ENCODE results near the gene CASZ1.

CASZ1 gene

DNA sequence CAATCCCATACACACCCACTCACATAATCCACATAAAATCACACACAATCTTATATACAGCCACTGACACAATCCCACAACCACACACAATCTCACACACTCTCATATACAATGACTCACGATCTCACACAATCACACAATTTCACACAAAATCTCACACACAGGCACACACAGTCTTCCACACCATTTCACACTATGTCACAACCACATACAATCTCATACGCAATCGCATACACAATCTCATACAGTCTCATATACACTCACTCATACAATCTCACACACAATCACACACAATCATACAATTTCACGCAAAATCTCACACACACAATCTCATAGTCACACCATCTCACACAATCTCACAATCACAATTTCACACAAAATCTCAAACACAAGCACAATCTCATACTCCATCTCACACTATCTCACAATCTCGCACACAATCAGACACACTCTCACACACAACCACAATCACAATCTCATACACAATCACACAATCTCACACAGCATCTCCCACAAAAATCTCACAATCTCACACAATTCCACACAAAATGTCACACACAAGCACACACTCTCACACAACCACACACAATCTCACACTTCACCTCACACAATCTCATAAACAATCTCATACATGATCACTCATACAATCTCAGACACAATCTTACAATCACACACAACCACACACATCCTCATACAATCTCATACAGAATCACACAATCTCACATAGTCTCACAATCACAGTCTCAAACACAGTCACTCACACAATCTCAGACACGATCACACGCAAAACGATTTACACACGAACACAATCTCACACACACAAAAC is 18.5 kb downstream of the CASZ1 start:
- Histone ChIP-seq H3K9ac (ENCODE audit: low read depth, low read length) (no peak overlapping the region), H3K9me3 (ENCODE audit: control insufficient read depth, insufficient read depth, low read length) (no peaks in the 10 kb centered on the region), H3K36me3 (ENCODE audit: control insufficient read depth, insufficient read depth, low read length) (no peaks in the 10 kb centered on the region), H3K27me3 (ENCODE audit: control insufficient read depth, insufficient read depth, low read length) (no peaks in the 10 kb centered on the region), H3K4me3 (ENCODE audit: low read depth, low read length) (no peak overlapping the region), H3K4me1 (ENCODE audit: control insufficient read depth, insufficient read depth, low read length) (no peaks in the 10 kb centered on the region)

DNA sequence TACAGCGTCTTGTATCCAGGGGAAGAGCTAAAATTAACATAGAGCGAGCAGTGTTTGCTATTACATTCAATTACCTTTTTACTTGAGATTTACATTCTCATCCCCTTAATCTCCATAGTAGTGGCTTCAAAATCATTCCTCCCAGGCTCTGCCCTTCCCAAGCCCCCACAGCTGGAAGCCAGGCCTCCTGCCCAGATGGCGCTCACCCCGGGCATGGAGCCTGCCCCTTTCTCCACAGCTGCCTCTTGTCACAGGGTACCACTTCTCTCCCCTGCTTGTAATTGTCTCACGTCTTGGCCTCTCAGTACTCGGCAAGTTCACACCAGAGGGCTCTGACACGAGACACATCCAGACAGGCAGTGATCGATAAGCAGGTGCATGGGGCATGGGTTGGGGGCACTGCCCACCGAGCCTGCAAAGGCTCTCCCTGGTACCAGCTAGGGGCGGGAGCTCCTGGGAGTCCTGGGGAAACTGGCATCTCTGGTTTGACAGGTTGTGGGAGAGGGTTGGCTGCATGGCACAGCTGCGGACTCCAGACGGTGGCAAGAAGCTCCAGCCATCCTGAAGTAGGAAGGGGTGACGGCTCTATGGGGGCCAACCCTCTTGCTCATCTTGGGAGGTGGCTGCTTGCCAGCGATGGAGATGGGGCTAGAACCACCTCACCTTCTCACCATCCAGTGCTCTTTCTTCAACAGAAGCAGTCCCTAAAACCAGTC is 20.1 kb downstream of the CASZ1 start:
- no peaks in the 10 kb centered on the region for H3K36me3 ChIP-seq (ENCODE audit: control insufficient read depth, insufficient read depth, low read length)
- no peak overlapping the region for H3K4me3 ChIP-seq (ENCODE audit: low read depth, low read length)
- no peaks in the 10 kb centered on the region for H3K27me3 ChIP-seq (ENCODE audit: control insufficient read depth, insufficient read depth, low read length)
- H3K4me1 ChIP-seq (ENCODE audit: control insufficient read depth, insufficient read depth, low read length): no peaks in the 10 kb centered on the region
- no peaks in the 10 kb centered on the region for H3K9me3 ChIP-seq (ENCODE audit: control insufficient read depth, insufficient read depth, low read length)
- no peak overlapping the region for H3K9ac ChIP-seq (ENCODE audit: low read depth, low read length)

DNA sequence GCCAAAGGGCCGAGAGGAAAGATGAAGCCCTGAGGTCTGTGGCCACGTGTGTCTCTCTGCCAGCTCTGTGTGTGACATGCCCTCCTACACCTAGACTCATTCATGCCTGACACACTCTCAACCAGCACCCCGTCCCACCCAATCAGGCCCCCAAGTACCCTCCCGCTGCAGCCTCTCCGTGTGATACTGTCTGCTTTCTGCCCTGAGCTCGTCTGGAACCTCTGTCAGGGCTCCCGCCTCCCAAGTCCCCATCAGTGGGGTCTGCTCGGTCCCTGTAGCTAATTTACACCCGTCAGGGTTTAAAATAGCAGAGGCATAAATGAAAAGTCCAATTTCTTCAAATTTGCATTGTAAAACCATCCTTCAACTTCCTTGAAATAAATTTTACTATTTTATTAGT is 20.7 kb downstream of the CASZ1 start:
- Histone ChIP-seq H3K27me3 (ENCODE audit: control insufficient read depth, insufficient read depth, low read length) (no peaks in the 10 kb centered on the region), H3K36me3 (ENCODE audit: control insufficient read depth, insufficient read depth, low read length) (no peaks in the 10 kb centered on the region), H3K4me1 (ENCODE audit: control insufficient read depth, insufficient read depth, low read length) (no peaks in the 10 kb centered on the region), H3K9me3 (ENCODE audit: control insufficient read depth, insufficient read depth, low read length) (no peaks in the 10 kb centered on the region), H3K9ac (ENCODE audit: low read depth, low read length) (no peak overlapping the region), H3K4me3 (ENCODE audit: low read depth, low read length) (no peak overlapping the region)

DNA sequence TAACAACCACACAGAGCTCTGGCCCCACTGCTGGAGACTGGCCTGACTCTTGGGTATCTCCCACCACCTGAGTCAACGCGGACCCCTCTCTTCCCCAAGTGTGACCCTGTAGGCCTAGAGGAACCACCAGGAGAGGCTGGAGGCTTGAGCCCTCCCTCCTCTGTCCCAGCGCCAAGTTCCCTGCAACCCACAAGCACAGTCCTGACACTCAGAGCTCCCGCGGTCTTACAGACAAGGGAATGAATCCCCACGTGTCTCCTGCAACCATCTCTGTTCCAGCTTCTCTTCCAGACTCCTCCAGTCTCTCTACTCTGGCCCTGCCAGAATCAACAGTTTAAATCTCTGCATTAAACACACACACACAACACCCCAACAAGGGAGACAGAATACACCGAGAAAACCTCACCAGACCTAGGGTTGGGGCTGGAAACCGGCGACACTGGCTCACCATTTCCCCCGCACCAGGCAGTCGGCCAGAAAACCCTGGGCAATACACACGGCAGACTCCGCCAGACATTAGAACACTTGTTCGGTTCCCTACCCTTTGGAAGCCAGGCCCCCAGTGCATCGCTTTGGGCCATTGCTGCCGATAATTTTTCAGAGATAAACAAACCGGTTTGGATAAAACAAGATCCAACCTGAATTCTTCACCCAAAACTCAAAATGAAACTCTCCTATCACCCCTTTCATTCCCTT is 21.7 kb downstream of the CASZ1 start:
- Histone ChIP-seq H3K9ac (ENCODE audit: low read depth, low read length) (no peak overlapping the region), H3K4me3 (ENCODE audit: low read depth, low read length) (no peak overlapping the region), H3K36me3 (ENCODE audit: control insufficient read depth, insufficient read depth, low read length) (no peaks in the 10 kb centered on the region), H3K4me1 (ENCODE audit: control insufficient read depth, insufficient read depth, low read length) (no peaks in the 10 kb centered on the region), H3K9me3 (ENCODE audit: control insufficient read depth, insufficient read depth, low read length) (no peaks in the 10 kb centered on the region), H3K27me3 (ENCODE audit: control insufficient read depth, insufficient read depth, low read length) (no peaks in the 10 kb centered on the region)

DNA sequence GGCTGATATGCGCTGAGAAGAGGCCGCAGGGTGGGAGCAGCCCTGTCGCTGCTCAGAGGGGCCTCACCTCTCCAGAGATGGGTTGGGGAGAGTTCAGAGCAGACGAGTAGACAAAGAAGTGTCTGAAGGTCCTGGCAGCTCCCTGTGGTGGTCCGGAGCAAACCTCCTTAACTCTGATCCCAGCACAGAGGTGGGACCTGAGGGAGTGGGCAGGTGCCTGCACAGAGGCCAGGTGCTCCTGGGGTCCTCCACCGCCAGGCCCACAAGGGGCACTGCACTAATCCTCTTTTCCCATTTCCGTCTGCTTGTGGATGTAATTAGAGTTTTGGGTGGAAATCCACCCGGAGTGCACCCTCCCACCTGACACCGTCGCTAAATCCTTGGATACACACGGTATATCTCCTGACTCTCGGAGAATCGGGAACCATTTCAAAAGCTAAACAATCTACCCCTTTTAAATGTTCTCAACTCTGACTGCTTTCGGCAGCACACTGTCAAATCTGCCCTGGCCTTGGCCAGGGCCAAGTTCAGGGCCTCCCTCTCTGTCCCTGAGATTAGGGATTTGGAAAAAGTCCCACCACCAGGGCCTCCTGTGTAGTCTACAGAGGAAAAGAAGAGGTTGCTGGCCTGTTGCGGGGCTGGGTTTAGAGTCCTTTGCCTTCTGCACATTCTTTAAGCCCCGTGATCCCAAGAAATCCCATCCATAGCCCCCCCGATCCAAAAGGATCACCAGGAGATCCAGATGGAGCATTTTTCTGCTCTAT is 22.4 kb downstream of the CASZ1 start:
- H3K9ac ChIP-seq (ENCODE audit: low read depth, low read length): no peak overlapping the region
- H3K4me1 ChIP-seq (ENCODE audit: control insufficient read depth, insufficient read depth, low read length): no peaks in the 10 kb centered on the region
- H3K27me3 ChIP-seq (ENCODE audit: control insufficient read depth, insufficient read depth, low read length): no peaks in the 10 kb centered on the region
- no peaks in the 10 kb centered on the region for H3K9me3 ChIP-seq (ENCODE audit: control insufficient read depth, insufficient read depth, low read length)
- no peaks in the 10 kb centered on the region for H3K36me3 ChIP-seq (ENCODE audit: control insufficient read depth, insufficient read depth, low read length)
- H3K4me3 ChIP-seq (ENCODE audit: low read depth, low read length): no peak overlapping the region

DNA sequence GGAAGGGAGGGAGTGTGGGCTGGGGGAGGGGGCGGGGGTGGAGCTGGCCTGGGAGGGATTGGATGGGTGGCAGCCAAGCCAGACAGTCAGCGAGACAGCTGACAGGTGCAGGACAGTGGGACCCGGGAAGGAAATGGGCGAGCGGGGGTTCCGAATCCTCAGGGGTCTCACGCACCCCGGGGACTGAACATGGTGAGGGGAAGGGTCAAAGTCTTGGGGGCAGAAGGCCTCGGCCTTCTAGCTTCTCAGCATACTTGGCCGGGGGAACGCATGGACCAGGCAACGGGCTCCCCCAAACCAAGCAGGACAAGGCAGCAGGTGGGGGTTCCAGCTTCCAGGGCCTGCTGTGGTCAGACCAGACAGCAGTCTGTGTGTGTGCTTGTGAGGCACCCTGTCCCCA is 23.1 kb downstream of the CASZ1 start:
- no peaks in the 10 kb centered on the region for H3K9me3 ChIP-seq (ENCODE audit: control insufficient read depth, insufficient read depth, low read length)
- no peaks in the 10 kb centered on the region for H3K36me3 ChIP-seq (ENCODE audit: control insufficient read depth, insufficient read depth, low read length)
- no peak overlapping the region for H3K4me3 ChIP-seq (ENCODE audit: low read depth, low read length)
- H3K27me3 ChIP-seq (ENCODE audit: control insufficient read depth, insufficient read depth, low read length): no peaks in the 10 kb centered on the region
- no peaks in the 10 kb centered on the region for H3K4me1 ChIP-seq (ENCODE audit: control insufficient read depth, insufficient read depth, low read length)
- no peak overlapping the region for H3K9ac ChIP-seq (ENCODE audit: low read depth, low read length)

DNA sequence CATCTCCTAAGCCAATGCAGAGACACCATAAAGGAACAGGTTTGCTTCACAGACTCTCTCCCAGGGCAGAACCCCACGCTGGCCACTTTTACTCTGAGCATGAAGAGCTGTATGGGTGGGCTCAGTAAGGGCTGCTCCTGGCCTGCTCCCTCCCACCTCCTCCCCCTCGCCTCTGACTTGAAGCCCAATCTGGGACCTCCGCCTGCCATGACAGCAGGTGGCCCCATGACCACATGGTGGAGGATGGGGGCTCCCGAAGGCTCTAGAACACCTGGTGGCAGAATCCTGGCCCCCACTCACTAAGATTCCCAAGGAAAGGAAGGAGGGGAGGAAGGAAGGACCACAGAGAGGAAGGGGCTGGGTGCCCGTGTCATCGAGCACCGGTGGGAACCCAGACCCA is 23.7 kb downstream of the CASZ1 start:
- no peak overlapping the region for H3K9ac ChIP-seq (ENCODE audit: low read depth, low read length)
- no peaks in the 10 kb centered on the region for H3K9me3 ChIP-seq (ENCODE audit: control insufficient read depth, insufficient read depth, low read length)
- no peaks in the 10 kb centered on the region for H3K4me1 ChIP-seq (ENCODE audit: control insufficient read depth, insufficient read depth, low read length)
- H3K36me3 ChIP-seq (ENCODE audit: control insufficient read depth, insufficient read depth, low read length): no peaks in the 10 kb centered on the region
- no peak overlapping the region for H3K4me3 ChIP-seq (ENCODE audit: low read depth, low read length)
- no peaks in the 10 kb centered on the region for H3K27me3 ChIP-seq (ENCODE audit: control insufficient read depth, insufficient read depth, low read length)

DNA sequence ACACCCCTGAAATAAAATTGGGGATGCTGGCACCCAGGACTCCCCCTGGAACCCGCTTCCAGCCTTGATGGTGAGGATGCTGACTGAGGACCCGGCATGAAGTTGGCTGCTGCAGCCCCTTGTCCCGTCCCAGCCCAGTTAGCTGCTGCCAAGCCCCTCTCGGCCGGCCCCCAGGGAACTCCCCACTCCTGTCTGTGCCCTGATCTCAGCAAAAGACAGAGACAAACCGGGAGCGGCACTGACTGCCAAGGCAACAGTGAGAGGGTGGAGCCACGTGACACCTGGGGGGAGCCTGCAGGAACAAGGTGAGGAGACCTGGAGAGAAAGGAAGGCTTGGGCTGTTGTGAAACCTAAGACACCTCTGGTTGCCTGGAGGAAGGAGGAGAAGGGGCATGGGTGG is 24.7 kb downstream of the CASZ1 start:
- Histone ChIP-seq H3K4me1 (ENCODE audit: control insufficient read depth, insufficient read depth, low read length) (no peaks in the 10 kb centered on the region), H3K9me3 (ENCODE audit: control insufficient read depth, insufficient read depth, low read length) (no peaks in the 10 kb centered on the region), H3K27me3 (ENCODE audit: control insufficient read depth, insufficient read depth, low read length) (no peaks in the 10 kb centered on the region), H3K4me3 (ENCODE audit: low read depth, low read length) (no peak overlapping the region), H3K36me3 (ENCODE audit: control insufficient read depth, insufficient read depth, low read length) (no peaks in the 10 kb centered on the region), H3K9ac (ENCODE audit: low read depth, low read length) (no peak overlapping the region)

DNA sequence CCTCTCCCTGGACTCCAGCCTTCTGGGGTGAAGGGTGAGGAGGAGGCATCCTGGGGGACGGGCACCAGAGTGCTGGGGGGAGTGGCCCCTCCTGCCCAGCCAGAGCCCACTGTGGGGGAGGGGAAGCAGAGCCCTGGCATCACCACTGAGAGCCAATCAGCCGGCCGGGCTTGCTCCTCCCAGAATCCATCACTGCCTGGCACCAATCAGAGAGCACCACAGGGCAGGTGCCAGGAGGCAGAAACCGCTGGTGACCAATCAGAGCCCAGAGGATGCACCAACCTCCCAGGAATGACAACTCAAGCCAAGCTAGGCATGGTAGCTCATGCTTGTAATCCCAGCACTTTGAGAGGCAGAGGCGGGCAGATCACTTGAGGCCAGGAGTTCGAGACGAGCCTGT is 27.9 kb downstream of the CASZ1 start:
- H3K27me3 ChIP-seq (ENCODE audit: control insufficient read depth, insufficient read depth, low read length): no peaks in the 10 kb centered on the region
- no peak overlapping the region for H3K4me3 ChIP-seq (ENCODE audit: low read depth, low read length)
- H3K4me1 ChIP-seq (ENCODE audit: control insufficient read depth, insufficient read depth, low read length): no peaks in the 10 kb centered on the region
- no peaks in the 10 kb centered on the region for H3K36me3 ChIP-seq (ENCODE audit: control insufficient read depth, insufficient read depth, low read length)
- H3K9ac ChIP-seq (ENCODE audit: low read depth, low read length): no peak overlapping the region
- H3K9me3 ChIP-seq (ENCODE audit: control insufficient read depth, insufficient read depth, low read length): no peaks in the 10 kb centered on the region

DNA sequence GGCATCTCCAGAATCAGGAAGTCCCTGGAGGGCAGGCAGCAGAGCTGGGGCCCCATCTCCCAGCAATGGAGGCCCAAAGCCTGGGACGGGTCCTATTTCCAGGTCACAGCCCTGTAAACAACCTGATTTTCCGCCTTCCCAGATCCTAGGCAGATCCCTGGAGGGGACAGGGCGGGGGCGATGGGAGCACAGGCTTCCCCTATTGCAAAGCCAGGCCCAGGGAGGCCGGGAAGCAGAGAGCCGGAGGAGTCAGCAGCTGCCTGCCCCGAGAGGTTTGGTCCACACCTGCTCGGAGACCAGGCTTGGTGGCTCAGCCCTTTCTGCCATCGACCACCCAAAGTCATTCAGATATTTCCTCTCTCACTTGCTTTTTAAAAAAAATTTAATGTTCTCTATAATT is 29.2 kb downstream of the CASZ1 start:
- no peaks in the 10 kb centered on the region for H3K4me1 ChIP-seq (ENCODE audit: control insufficient read depth, insufficient read depth, low read length)
- H3K27me3 ChIP-seq (ENCODE audit: control insufficient read depth, insufficient read depth, low read length): no peaks in the 10 kb centered on the region

DNA sequence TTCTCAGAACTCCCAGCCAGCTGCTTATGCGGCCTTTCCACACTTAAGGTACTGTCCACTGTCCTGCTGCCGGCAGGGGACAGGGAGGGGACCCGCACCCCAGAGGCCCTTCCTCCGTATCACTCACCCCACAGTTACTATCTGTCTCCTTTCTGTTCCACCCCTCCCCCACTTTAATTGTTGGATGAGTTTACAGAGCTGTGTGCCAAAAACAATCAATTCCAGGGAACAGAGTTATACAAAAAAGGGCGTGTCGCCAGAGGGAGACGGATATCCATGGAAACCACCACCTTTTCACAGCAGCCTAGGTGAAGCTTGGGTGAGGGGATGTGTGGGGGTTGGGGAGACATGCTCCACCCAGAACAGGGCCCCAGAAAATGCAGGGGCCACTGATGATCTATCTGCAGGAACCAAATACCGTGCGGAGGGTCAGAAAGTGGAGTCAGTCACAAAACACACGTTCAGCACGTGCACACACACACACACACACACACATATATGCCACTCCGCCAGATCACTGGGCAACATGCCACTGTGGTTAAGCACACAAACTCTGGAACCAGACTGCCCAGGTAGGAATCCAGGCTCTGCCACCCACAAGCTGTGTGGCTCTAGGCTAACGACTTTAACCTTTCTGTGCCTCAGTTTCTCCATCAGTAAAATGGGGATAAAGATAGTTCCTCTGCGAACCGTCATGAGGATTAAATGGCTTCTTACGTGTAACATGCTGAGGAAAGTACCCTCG is 30.5 kb downstream of the CASZ1 start:
- Histone ChIP-seq H3K9ac (ENCODE audit: low read depth, low read length) (no peak overlapping the region), H3K36me3 (ENCODE audit: control insufficient read depth, insufficient read depth, low read length) (no peaks in the 10 kb centered on the region), H3K9me3 (ENCODE audit: control insufficient read depth, insufficient read depth, low read length) (no peaks in the 10 kb centered on the region), H3K4me1 (ENCODE audit: control insufficient read depth, insufficient read depth, low read length) (no peaks in the 10 kb centered on the region), H3K27me3 (ENCODE audit: control insufficient read depth, insufficient read depth, low read length) (no peaks in the 10 kb centered on the region), H3K4me3 (ENCODE audit: low read depth, low read length) (no peak overlapping the region)

More for the DNA sequence above, 29.2 kb downstream of the CASZ1 start:
- Histone ChIP-seq H3K4me3 (ENCODE audit: low read depth, low read length) (no peak overlapping the region), H3K9me3 (ENCODE audit: control insufficient read depth, insufficient read depth, low read length) (no peaks in the 10 kb centered on the region), H3K9ac (ENCODE audit: low read depth, low read length) (no peak overlapping the region), H3K36me3 (ENCODE audit: control insufficient read depth, insufficient read depth, low read length) (no peaks in the 10 kb centered on the region)

Data from iPS-15b (cell line).